ENCODE measurements around the gene CATSPERZ. TPM values are rescaled to one million over a fixed set of nuclear protein-coding genes. Genes with fewer than 3 reads are reported as not detected.

Gene CATSPERZ
- total RNA-seq, 2 experiments from 2014 or later, result not detected

- Mint-ChIP-seq H3K27me3 (no peaks in the 10 kb centered on the region), H3K27ac (peak overlapping the region; percentile 46), H3K9me3 (no peaks in the 10 kb centered on the region), H3K36me3 (ENCODE audit: low read depth) (peaks cover 20% of the 10 kb centered on the region), H3K4me3 (no peak overlapping the region), H3K4me1 (peaks cover 28% of the 10 kb centered on the region)
- CTCF ChIA-PET, result interaction anchor here (1.2 to 10.4 kb wide), 6 partner anchors 8 to 75 kb away, joined by 3 to 92 read pairs (median 10); partner anchors contain the start of genes CATSPERZ, ESRRA, FERMT3 and PLCB3
- DNase-seq, result no peak
- POLR2A ChIA-PET, result no interaction called here
Measured at GRCh38 chr11:64281957-64282770, 18.0 kb upstream of the CATSPERZ start.

GRCh38 chr11:64283092-64283491, 17.1 kb upstream of the CATSPERZ start:
- H3K27me3 Mint-ChIP-seq, result no peaks in the 10 kb centered on the region
- peaks cover 20% of the 10 kb centered on the region for H3K36me3 Mint-ChIP-seq (ENCODE audit: low read depth)
- no peak for DNase-seq
- no peaks in the 10 kb centered on the region for H3K9me3 Mint-ChIP-seq
- POLR2A ChIA-PET, result no interaction called here
- CTCF ChIA-PET, result interaction anchor here (0.8 to 10.4 kb wide), 7 partner anchors 9 to 79 kb away, joined by 3 to 92 read pairs (median 5); partner anchors contain the start of genes CATSPERZ, ESRRA, FERMT3 and PLCB3
- peaks cover 30% of the 10 kb centered on the region for H3K4me1 Mint-ChIP-seq
- peak overlapping the region; percentile 82 for H3K4me3 Mint-ChIP-seq
- peak overlapping the region; percentile 61 for H3K27ac Mint-ChIP-seq

GRCh38 chr11:64284048-64284961, 15.9 kb upstream of the CATSPERZ start, which contains the start of gene BAD:
TSS of gene BAD (minus strand) at chr11:64284665. CDS start at chr11:64284368, 297 bp downstream.
- POLR2A ChIA-PET, result interaction anchor here (1.0 to 1.2 kb wide), 2 partner anchors 15 to 33 kb away, joined by 4 to 5 read pairs; partner anchors contain the start of genes PRDX5 and TRMT112
- H3K4me3 Mint-ChIP-seq, result peak within 1 kb of the TSS; percentile 82
- peaks cover 14% of the 10 kb centered on the region for H3K36me3 Mint-ChIP-seq (ENCODE audit: low read depth)
- CTCF ChIA-PET, result interaction anchor here (0.6 to 10.4 kb wide), 14 partner anchors 8 to 80 kb away, joined by 3 to 92 read pairs (median 4); partner anchors contain the start of genes CATSPERZ, ESRRA, FERMT3 and PLCB3
- no peaks in the 10 kb centered on the region for H3K9me3 Mint-ChIP-seq
- DNase-seq, result peak; percentile 95
- peak within 1 kb of the TSS; percentile 91 for H3K27ac Mint-ChIP-seq
- H3K27me3 Mint-ChIP-seq, result peaks cover 1% of the 10 kb centered on the region
- peaks cover 30% of the 10 kb centered on the region for H3K4me1 Mint-ChIP-seq

- peaks cover 30% of the 10 kb centered on the region for H3K4me1 Mint-ChIP-seq
- CTCF ChIA-PET, result interaction anchor here (0.7 to 10.4 kb wide), 11 partner anchors 9 to 81 kb away, joined by 3 to 92 read pairs (median 6); partner anchors contain the start of genes CATSPERZ, ESRRA and PLCB3
- no peaks in the 10 kb centered on the region for H3K9me3 Mint-ChIP-seq
- DNase-seq, result peak; percentile 88
- POLR2A ChIA-PET, result interaction anchor here (0.6 to 1.2 kb wide), 3 partner anchors 16 to 34 kb away, joined by 3 to 5 read pairs (median 4); partner anchors contain the start of genes PRDX5 and TRMT112
- H3K27ac Mint-ChIP-seq, result peak within 1 kb of the TSS; percentile 91
- H3K27me3 Mint-ChIP-seq, result peaks cover 4% of the 10 kb centered on the region
- H3K36me3 Mint-ChIP-seq (ENCODE audit: low read depth), result peaks cover 14% of the 10 kb centered on the region
- H3K4me3 Mint-ChIP-seq, result peak within 1 kb of the TSS; percentile 83
Measured at GRCh38 chr11:64284962-64285884, 14.9 kb upstream of the CATSPERZ start, which contains the start of gene GPR137. TSS of gene GPR137 (plus strand) at chr11:64285848. CDS start at chr11:64286525, 677 bp downstream.

GRCh38 chr11:64285885-64286800, 14.0 kb upstream of the CATSPERZ start:
- Mint-ChIP-seq H3K27me3 (peaks cover 13% of the 10 kb centered on the region), H3K4me1 (peaks cover 34% of the 10 kb centered on the region), H3K9me3 (no peaks in the 10 kb centered on the region), H3K4me3 (peak overlapping the region; percentile 83), H3K36me3 (ENCODE audit: low read depth) (peaks cover 14% of the 10 kb centered on the region), H3K27ac (peak overlapping the region; percentile 77)
- DNase-seq, result peak; percentile 48
- ChIA-PET CTCF (interaction anchor here (0.5 to 10.4 kb wide), 6 partner anchors 12 to 1016 kb away, joined by 4 to 92 read pairs (median 8); partner anchors contain the start of genes CATSPERZ and ESRRA), POLR2A (interaction anchor here (0.6 kb wide), 1 partner anchor 35 kb away, joined by 3 read pairs; no protein-coding TSS in a partner anchor)

- DNase-seq, result no peak
- H3K27me3 Mint-ChIP-seq, result peaks cover 13% of the 10 kb centered on the region
- peaks cover 30% of the 10 kb centered on the region for H3K4me1 Mint-ChIP-seq
- peak overlapping the region; percentile 83 for H3K4me3 Mint-ChIP-seq
- peaks cover 10% of the 10 kb centered on the region for H3K36me3 Mint-ChIP-seq (ENCODE audit: low read depth)
- ChIA-PET CTCF (interaction anchor here (0.5 to 10.4 kb wide), 6 partner anchors 8 to 1015 kb away, joined by 4 to 92 read pairs (median 6); partner anchors contain the start of genes CATSPERZ and ESRRA), POLR2A (no interaction called here)
- peak overlapping the region; percentile 77 for H3K27ac Mint-ChIP-seq
- no peaks in the 10 kb centered on the region for H3K9me3 Mint-ChIP-seq
Measured at GRCh38 chr11:64286801-64287159, 13.4 kb upstream of the CATSPERZ start.

- Mint-ChIP-seq H3K27ac (no peak overlapping the region), H3K9me3 (no peaks in the 10 kb centered on the region), H3K4me1 (peaks cover 30% of the 10 kb centered on the region), H3K36me3 (ENCODE audit: low read depth) (peaks cover 7% of the 10 kb centered on the region), H3K4me3 (peak overlapping the region; percentile 15), H3K27me3 (peaks cover 17% of the 10 kb centered on the region)
- ChIA-PET CTCF (interaction anchor here (10.4 kb wide), 1 partner anchor 15 kb away, joined by 92 read pairs; the partner anchor contains the start of genes CATSPERZ and ESRRA), POLR2A (no interaction called here)
- no peak for DNase-seq
Measured at GRCh38 chr11:64287676-64288352, 12.3 kb upstream of the CATSPERZ start.

- peaks cover 26% of the 10 kb centered on the region for H3K4me1 Mint-ChIP-seq
- no peak for DNase-seq
- ChIA-PET POLR2A (no interaction called here), CTCF (interaction anchor here (10.4 kb wide), 1 partner anchor 15 kb away, joined by 92 read pairs; the partner anchor contains the start of genes CATSPERZ and ESRRA)
- peaks cover 22% of the 10 kb centered on the region for H3K27me3 Mint-ChIP-seq
- no peak overlapping the region for H3K27ac Mint-ChIP-seq
- H3K9me3 Mint-ChIP-seq, result no peaks in the 10 kb centered on the region
- H3K4me3 Mint-ChIP-seq, result no peak overlapping the region
- peaks cover 4% of the 10 kb centered on the region for H3K36me3 Mint-ChIP-seq (ENCODE audit: low read depth)
Measured at GRCh38 chr11:64288353-64288750, 11.8 kb upstream of the CATSPERZ start.

- peaks cover 24% of the 10 kb centered on the region for H3K4me1 Mint-ChIP-seq
- peaks cover 4% of the 10 kb centered on the region for H3K36me3 Mint-ChIP-seq (ENCODE audit: low read depth)
- H3K27ac Mint-ChIP-seq, result no peak overlapping the region
- peaks cover 30% of the 10 kb centered on the region for H3K27me3 Mint-ChIP-seq
- no peak for DNase-seq
- POLR2A ChIA-PET, result no interaction called here
- H3K9me3 Mint-ChIP-seq, result no peaks in the 10 kb centered on the region
- CTCF ChIA-PET, result interaction anchor here (0.8 to 5.1 kb wide), 3 partner anchors 10 to 14 kb away, joined by 3 to 50 read pairs (median 3); partner anchors contain the start of gene ESRRA
- H3K4me3 Mint-ChIP-seq, result no peak overlapping the region
Measured at GRCh38 chr11:64289002-64289564, 11.1 kb upstream of the CATSPERZ start.

Data from activated CD4-positive, alpha-beta T cell treated with anti-CD3 and anti-CD28 coated beads, Interleukin-2, amount 10 ng/mL, durations not matched to agents 7 days and 5 days (primary cell).